Measurements from ENCODE around the gene NAA15. TPM values are rescaled to one million over a fixed set of nuclear protein-coding genes. Genes with fewer than 3 reads are reported as not detected.

NAA15 gene
- total RNA-seq, 3 donors from 2014 or later: 28.2 to 47.4 (median 33.2) TPM

DNA sequence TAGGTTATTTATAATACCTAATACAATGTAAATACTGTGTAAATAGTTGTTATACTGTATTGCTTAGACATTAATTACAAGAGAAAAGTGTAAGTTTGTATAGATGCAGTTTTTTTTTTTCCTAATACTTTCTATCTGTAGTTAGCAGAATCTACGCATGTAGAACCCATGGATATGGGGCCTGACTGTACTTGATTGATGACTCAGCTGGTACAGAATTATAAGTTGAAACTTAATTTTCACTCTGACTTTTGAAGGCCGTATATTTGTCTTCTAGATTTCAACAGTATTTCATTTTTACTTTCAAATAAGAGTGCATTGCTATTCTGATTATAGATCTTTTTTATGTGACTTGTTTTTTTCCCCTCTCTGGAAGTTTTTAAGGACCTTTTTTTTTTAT lies 31.7 kb downstream of the NAA15 start:
- no peak for ATAC-seq
- Histone ChIP-seq H3K4me1 (ENCODE audit: low read depth) (no peaks in the 10 kb centered on the region), H3K4me3 (no peak overlapping the region), H3K9me3 (no peaks in the 10 kb centered on the region), H3K36me3 (ENCODE audit: low read depth) (no peaks in the 10 kb centered on the region)
- no peak for DNase-seq
- intact Hi-C loops (cut with DNase I, micrococcal nuclease): no loop called here
- TF ChIP-seq, protein P1, sequence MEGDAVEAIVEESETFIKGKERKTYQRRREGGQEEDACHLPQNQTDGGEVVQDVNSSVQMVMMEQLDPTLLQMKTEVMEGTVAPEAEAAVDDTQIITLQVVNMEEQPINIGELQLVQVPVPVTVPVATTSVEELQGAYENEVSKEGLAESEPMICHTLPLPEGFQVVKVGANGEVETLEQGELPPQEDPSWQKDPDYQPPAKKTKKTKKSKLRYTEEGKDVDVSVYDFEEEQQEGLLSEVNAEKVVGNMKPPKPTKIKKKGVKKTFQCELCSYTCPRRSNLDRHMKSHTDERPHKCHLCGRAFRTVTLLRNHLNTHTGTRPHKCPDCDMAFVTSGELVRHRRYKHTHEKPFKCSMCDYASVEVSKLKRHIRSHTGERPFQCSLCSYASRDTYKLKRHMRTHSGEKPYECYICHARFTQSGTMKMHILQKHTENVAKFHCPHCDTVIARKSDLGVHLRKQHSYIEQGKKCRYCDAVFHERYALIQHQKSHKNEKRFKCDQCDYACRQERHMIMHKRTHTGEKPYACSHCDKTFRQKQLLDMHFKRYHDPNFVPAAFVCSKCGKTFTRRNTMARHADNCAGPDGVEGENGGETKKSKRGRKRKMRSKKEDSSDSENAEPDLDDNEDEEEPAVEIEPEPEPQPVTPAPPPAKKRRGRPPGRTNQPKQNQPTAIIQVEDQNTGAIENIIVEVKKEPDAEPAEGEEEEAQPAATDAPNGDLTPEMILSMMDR (IDR thresholded peaks at IDR 0.05): no peak

DNA sequence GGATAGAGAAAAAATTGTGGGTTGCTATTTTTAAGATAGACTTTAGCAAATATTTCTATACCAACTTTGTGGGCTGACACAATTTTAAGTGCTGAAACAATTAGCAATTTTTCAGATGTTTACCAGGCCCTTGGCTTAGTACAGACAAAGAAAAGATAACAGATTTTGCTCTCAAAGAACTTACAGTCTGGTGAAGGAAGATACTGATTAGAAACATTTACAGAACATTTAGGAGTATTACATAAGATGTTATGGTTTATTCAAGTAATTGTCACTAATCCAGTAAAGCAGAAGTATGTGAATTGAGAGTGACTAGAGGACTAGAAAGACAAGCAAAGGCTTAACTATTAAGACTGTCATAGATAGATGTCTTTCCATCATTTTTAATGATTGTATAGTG lies 36.3 kb downstream of the NAA15 start:
- no peaks in the 10 kb centered on the region for H3K36me3 ChIP-seq (ENCODE audit: low read depth)
- intact Hi-C loops (cut with DNase I, micrococcal nuclease): no loop called here

DNA sequence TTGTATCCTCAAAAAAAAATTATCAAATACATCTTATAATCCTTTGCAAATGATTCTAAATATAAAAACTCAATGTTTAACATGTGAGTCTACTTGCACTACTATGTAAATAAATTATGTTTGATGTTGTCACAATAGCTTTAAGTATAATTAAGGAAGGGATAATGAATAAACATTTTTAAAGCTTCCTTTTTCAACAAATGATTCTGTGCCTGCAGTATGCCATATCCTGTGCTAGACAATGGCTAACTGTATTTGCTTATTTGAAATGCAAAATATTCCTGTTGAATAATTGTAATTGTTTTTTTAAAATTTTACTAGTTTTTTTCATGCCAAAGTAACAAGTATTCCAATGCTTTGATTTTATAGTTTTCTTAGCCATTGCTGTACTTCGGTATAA lies 60.0 kb downstream of the NAA15 start:
- intact Hi-C loops (cut with DNase I, micrococcal nuclease): no loop called here
- H3K36me3 ChIP-seq (ENCODE audit: low read depth): no peaks in the 10 kb centered on the region
- H3K9me3 ChIP-seq: no peaks in the 10 kb centered on the region
- no peaks in the 10 kb centered on the region for H3K4me1 ChIP-seq (ENCODE audit: low read depth)
- H3K4me3 ChIP-seq: no peak overlapping the region
- ATAC-seq (no peak), DNase-seq (no peak)
- TF ChIP-seq, protein P1 (IDR thresholded peaks at IDR 0.05): no peak

More for the DNA sequence above, 36.3 kb downstream of the NAA15 start:
- Histone ChIP-seq H3K4me1 (ENCODE audit: low read depth) (no peaks in the 10 kb centered on the region), H3K9me3 (no peaks in the 10 kb centered on the region), H3K4me3 (no peak overlapping the region)
- ATAC-seq (no peak), DNase-seq (no peak)
- TF ChIP-seq, protein P1 (IDR thresholded peaks at IDR 0.05): no peak

DNA sequence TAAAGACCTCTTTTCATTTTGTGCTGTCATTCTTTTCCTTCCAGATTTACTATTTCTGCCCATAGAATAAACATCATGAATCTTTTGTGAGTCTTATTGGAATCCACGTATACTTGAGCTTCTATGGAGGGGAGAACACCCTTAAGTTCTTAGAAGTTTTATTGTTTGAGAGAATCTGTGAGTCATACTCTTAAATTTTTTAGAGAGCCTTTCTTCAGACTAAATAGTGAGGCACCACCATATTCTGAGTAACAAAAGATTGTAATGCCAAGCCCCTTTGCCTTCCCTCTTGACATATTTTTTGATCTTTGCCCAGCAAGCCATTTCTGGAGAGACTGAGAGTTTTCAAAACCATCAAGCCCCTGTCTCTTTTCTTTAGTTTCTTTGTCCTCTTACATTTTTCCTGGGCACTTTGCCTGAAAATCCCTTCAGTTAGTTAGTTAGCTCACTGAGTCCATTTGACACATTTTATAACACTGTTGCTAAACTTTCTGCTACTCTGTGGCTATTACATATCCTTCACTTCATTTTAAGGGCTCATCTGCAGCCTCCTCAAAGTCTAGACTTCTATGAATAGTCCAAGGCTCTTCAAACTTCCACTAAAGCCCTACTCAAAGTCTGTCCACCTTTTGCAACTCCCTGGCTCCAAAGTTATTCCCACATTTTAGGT lies 66.3 kb downstream of the NAA15 start:
- no peak for ATAC-seq
- no peak for DNase-seq
- H3K4me3 ChIP-seq: no peak overlapping the region
- H3K9me3 ChIP-seq: no peaks in the 10 kb centered on the region
- TF ChIP-seq, protein P1 (IDR thresholded peaks at IDR 0.05): no peak
- H3K4me1 ChIP-seq (ENCODE audit: low read depth): no peaks in the 10 kb centered on the region
- no peaks in the 10 kb centered on the region for H3K36me3 ChIP-seq (ENCODE audit: low read depth)
- intact Hi-C loops (cut with DNase I, micrococcal nuclease): no loop called here

DNA sequence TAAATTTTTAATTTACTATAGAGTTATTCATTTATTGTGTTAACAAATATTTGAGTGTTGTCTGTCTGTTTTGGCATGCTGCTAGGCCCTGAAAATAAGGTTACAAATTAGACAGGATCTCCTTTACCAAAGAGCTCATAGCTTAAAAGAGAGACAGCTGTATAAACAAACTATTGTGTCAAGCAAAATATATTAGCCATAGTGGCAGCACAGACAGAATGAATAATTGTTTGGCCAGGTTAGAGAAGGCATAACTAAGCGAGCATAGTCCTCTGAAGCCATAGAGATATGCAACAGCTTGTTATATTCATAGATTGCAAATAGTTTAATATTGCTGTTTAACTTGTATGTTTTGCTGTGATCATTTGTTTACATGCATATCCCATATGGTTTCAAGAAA lies 67.7 kb downstream of the NAA15 start:
- intact Hi-C loops (cut with DNase I, micrococcal nuclease): no loop called here
- DNase-seq (no peak), ATAC-seq (no peak)
- no peaks in the 10 kb centered on the region for H3K4me1 ChIP-seq (ENCODE audit: low read depth)
- H3K9me3 ChIP-seq: no peaks in the 10 kb centered on the region
- TF ChIP-seq, protein P1 (IDR thresholded peaks at IDR 0.05): no peak
- no peaks in the 10 kb centered on the region for H3K36me3 ChIP-seq (ENCODE audit: low read depth)
- H3K4me3 ChIP-seq: no peak overlapping the region

DNA sequence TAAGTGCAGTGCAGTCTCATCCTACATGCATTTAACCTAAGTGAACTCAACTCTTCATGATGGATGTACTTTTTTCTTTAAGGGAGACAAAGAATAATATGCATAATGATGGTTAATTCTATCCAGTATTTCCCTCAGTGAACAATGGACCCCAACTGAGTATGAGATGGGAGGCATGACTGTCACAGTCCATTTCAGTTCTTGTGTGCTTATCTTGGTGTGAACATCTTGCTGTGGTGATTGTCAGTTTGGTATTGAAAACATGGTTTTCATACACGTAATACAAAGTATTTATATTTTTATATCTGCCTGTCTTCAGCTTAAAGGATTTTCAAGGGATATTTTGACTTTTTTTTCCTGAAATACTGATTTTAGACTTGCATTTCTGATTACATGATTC lies 72.9 kb downstream of the NAA15 start:
- ATAC-seq (no peak), DNase-seq (no peak)
- Histone ChIP-seq H3K36me3 (ENCODE audit: low read depth) (no peaks in the 10 kb centered on the region), H3K4me1 (ENCODE audit: low read depth) (no peaks in the 10 kb centered on the region), H3K9me3 (no peaks in the 10 kb centered on the region), H3K4me3 (no peak overlapping the region)
- TF ChIP-seq, protein P1 (IDR thresholded peaks at IDR 0.05): no peak
- intact Hi-C loops (cut with DNase I, micrococcal nuclease): no loop called here

Data from mucosa of descending colon (tissue), 3 donors.